DND-41 (cell line): ENCODE measurements around the gene PLXNC1.

ENCODE experiments used
- CTCF ChIP-seq: IDR thresholded peaks from 2 replicates; pipeline ENCODE4 v1.5.1; 2012; ENCODE audit warnings: borderline replicate concordance, low read length, moderate library complexity, mild to moderate bottlenecking; ENCODE audit not compliant: poor library complexity, severe bottlenecking; ENCODE audit errors: extremely low read depth
- EZH2 ChIP-seq: IDR thresholded peaks from 3 replicates; pipeline ENCODE4 v1.6.1; 2012; ENCODE audit warnings: borderline replicate concordance, low read depth, mild to moderate bottlenecking, moderate library complexity, low read length, inconsistent platforms; ENCODE audit not compliant: severe bottlenecking

GRCh38 chr12:94180558-94181296, 32.4 kb downstream of the PLXNC1 start:
- TF ChIP-seq CTCF (no peak), EZH2 (no peak)
